ENCODE measurements around the gene SMO.
A peak's percentile ranks its signal among the peaks of the same experiment; 100 is the strongest.

The SMO gene

DNA sequence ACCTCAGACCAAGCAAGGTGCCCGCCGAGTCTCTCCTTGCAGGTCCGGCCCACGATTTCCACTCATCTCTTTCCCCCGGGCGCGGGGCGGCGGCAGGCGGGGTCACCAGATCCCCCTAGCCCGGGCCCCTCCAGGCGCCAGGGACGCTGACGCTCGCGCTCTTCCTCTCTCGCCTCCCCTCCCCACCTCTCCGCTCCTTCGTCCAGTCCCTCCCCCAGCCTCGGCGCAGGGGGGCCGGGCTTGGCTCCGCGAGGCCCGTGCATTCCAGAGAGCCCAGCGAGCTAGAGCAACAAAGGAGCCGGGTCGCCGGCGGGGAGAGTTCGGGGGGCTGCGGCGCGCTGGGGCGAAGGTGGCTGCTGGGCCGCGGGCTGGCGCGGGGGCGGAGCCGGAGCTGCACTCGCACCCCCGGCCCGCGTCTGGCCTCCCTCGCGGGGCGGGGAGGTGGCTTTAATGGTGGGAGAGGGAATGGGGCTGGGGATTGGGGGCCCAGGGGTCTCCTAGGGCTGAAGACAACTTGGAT lies at the start of gene SMO:
TSS of gene SMO (plus strand) at position 262 of the 520 bp plus-strand sequence. CDS start 519 bp downstream, outside the sequence.
- peak; percentile 71 for DNase-seq (ENCODE audit: low spot score)
- no peak for FAIRE-seq

DNA sequence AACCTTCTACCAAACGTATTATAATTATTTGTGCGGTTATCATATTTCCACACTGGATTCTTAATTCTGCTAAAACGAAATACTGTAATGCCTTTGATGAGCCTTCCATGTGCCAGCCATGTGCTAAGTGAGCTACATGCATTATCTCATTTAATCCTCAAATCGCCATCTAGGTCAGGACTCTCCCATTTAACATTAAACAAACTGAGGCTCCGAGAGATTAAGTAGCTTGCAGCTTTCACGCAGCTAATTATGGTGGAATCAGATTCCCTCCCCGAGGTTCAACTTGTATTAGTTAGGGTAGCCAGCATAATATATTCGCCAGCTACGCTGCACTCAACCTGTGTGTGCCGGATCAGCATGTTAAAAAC lies 44.7 kb upstream of the SMO start:
- no peak for FAIRE-seq
- DNase-seq (ENCODE audit: low spot score), result no peak

DNA sequence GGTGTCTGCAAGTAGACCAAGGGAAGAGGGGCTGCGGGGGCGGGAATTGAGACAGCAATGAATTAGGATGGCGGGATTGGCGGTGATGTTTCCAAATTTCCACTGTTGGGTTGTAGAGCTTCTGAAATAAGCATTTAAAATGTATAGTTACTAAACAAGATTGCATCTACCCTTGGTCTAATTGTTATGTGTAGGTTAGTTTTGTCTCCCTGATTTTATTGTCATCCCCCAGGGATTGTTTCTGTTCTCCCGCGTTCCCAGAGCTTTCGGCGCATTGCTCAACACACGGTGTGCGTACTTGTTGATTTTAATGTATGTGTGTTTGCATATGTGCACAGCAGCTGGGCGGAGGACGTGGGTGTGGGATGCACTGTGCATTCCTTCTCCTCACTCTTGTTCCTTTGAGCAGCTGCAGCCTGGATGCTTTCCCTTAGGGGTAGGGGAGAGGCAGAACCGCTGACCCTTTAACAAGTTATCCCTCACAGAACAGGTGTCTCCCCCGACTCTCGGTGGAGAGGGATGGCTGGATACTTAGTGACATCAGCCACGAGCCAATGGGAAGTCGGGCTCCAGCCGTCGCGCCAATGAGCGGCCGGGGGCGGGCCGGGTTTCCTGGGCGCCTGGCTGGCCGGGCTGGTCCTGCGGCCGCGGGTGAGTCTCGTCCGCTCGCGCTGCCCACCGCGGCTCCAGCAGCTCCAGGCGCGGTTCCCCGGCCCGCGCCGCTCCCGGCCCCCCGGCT lies 44.2 kb upstream of the SMO start, which contains the start of gene TSPAN33:
TSS of gene TSPAN33 (plus strand) at position 613 of the 739 bp plus-strand sequence. CDS start 274 bp downstream, outside the sequence.
- no peak for FAIRE-seq
- DNase-seq (ENCODE audit: low spot score), result peak; percentile 88

DNA sequence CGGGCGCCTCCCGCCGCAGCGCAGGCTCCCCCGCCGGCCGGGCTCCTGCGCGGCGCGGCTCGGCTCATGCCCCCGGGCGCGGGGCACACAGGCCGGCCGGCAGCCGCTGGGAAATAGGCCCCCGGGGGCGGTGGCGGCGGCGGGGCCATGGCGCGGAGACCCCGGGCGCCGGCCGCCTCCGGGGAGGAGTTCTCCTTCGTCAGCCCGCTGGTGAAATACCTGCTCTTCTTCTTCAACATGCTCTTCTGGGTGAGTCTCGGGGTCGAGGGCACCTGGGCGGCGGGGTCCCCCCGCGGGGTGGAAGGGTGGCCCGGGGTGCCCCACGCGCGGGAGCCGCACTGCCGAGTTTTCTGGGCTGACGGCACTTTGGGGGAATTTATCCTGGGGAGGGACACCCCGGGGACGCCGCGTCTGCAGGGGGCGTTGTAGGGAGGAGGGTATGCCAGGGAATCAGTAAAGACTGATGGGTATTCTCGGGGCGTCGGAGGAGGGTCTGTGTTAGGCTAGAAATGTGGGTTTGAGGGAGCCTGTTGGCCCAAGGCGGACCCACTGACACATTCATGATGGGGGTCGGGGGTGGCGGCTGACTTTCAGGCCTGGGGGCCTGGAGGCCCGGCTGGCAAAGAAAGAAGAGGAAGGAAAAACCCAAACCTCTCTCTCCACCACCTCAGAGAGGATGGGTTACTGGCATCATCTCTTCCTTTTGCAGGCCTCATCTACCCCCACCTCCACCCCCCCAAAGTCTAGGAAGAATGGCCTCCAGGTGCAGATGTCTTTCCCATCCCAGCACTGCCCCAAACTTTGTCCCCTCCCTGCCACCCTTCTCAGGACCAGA lies 43.4 kb upstream of the SMO start:
- DNase-seq (ENCODE audit: low spot score) (no peak), FAIRE-seq (no peak)

DNA sequence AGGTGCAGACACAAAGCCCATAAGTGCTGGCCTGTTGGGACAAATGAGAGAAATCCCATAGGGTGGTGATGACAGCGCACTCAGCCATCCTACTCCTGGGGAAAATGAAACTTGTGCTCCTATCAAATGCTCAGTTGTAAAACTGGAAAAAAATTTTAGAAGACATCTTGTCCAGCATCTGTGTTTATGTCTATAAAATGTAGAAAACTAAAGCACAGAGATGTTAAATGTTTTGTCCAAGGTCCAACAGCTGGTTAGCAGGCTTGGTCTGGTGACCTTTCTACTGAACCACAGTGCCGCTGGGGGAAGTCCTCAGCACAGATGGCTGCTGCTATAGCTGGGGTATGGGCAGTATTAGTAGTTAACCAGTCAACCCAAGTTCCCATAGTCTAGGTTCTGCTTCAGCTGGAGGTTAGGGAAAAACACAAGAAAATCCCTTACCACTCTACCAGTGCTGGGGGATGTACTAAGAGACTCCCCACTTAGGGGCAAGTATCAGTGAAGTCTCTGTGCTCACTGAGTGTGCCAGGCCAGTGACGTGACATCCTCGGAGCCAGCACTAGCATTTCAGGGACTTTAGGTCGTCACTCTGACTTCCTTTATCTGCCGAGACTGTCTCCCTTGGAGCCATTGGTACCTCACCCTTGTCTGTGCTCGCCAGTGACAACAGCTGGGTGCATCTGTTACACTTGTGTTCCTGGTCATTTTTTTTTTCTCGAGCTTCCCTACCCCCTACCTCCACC lies 42.0 kb upstream of the SMO start:
- DNase-seq (ENCODE audit: low spot score) (no peak), FAIRE-seq (no peak)

DNA sequence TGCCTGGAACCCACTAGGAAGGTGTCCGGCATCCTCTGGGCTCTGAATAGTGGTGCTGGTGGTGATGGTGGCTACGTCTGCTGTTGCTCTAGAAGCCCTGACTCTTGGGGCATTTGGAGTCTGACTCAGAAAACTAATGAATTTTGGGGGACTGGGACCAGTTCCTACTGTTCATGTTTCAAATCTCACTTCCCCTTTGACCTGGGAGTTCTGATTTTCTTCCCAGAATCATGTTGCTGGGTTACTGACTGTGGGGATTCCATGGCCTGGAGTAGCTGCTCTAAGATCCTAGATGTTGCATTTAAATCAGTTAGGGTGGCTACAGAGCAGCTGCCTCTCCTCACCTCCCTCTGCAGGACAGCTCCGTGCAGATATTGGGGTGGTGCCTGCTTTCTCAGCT lies 40.7 kb upstream of the SMO start:
- FAIRE-seq, result no peak
- DNase-seq (ENCODE audit: low spot score), result no peak

DNA sequence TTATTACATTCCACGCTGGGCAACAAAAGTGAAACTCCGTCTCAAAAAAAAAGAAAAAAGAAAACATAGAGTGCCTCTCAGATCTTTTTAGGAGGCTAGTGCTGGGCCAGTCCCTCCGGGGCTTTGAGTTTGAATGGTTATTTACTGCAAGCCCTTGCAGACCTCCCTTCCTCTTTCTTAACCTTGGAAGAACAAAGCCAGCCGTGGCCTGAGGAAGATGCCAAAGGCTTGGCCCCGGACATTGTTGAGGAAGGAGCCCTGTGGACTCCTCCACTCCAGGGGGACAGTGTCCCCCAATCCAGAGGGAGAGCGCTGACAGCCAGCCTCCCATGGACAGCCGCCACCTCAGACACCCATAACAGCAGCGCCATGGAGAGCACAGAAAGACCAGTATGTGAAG lies 38.9 kb upstream of the SMO start:
- FAIRE-seq (no peak), DNase-seq (ENCODE audit: low spot score) (no peak)

DNA sequence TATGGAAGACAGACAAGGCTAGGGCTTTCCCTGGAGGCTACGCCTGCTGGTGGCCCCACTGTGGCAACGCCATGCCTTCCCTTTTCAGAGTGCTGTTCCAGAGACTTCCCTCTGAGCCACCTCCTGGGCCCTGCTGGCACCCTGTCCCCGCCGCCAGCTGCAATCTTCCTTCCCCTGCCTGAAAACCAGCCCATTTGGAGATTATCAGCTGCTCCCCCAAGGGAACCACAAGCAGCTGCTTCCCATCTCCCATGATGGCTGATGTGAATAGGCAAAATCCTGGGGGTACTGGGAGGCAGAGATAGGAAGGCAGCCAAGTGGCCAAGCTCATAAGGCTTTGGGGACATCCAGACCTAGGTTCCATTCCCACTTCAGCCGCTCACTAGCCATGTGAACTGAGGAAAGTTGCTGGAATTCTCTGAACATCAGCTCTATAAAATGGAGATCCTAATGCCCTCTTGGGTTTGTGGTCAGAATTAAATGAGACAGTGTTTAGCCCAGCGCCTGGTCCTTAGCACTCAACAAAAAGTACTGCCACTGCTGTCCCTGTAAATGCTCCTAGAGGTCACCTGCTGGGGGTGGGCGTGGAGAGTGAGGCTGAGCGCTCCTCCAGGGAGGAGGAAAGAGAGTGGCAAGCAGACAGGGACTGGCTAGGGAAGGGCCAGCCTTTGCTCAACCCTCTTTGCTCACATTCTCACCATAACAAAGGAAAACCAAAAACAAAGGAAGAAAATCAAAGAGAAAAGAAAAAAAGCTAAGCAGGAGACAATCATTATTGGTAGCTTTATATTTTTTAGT lies 38.0 kb upstream of the SMO start:
- FAIRE-seq (no peak), DNase-seq (ENCODE audit: low spot score) (no peak)

DNA sequence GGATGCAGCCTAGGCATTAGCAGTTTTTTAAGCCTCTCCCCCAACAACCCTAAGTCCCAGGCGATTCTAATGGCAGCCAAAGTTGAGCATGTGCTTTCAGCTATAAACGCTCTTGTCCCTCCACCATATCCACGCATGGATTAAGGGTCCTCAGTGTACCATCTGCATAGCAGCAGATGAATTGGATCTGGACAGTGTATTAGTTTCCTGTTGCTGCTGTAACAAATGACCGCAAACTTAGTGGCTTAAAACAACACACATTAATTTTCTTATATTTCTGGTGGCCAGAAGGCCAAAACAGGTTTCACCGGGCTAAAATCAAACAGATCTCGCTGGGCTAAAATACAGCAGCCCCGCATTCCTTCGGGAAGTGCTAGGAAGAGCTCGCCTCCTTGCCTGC lies 30.8 kb upstream of the SMO start:
- FAIRE-seq (no peak), DNase-seq (ENCODE audit: low spot score) (no peak)

DNA sequence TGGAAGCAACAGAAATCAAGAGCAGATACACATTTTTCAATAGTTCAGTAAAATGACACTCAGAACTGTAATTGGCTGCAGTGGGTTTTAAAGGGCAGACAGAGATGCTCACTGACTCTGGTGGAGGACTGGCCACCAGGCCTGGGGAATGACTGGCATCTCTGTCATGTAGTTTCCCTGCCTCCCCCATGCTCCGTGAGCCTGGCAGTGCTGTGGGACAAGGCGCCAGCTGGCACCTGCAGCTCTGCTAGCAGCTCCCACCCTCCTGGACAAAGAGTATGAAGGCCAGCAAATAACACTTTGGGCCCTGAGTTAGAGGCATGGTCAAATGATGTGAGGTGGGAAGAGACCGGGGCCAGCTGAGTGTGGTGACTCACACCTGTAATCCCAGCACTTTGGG lies 28.9 kb upstream of the SMO start:
- FAIRE-seq (no peak), DNase-seq (ENCODE audit: low spot score) (no peak)

DNA sequence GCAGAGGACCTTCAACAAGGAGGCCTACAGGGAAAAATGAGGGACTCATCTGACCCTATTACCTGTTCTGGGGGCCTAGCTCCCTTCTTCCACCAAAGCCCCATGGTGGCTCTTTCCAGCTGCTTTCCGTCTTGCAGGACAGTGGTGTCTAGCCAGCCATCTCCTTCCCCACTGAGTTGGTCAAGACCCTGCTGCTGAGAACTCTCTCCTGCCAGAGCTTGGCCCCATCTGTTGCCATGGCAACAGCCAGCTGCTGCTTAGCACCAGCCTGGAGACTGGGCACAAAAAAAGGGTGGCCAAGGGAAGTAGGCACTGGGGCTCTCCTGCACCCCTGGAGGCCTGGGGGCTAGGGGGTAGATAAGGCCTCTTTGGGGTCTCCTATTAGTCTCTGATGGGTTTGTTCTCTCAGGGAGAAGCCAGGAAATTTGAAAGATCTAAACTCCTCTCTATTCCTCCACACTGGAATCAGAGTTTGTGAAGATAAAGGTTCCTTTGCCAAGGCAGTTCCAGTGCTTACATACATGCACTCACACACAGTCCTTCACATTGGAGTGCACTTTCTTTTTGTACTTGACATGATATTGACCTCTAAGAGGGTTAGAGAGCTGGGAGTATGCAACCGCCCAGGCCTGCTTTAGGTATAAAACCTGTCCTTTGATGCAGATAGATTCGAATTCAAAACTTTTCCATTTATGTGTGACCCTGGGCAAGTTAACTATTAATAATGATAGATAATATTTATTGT lies 28.1 kb upstream of the SMO start:
- DNase-seq (ENCODE audit: low spot score) (no peak), FAIRE-seq (no peak)

DNA sequence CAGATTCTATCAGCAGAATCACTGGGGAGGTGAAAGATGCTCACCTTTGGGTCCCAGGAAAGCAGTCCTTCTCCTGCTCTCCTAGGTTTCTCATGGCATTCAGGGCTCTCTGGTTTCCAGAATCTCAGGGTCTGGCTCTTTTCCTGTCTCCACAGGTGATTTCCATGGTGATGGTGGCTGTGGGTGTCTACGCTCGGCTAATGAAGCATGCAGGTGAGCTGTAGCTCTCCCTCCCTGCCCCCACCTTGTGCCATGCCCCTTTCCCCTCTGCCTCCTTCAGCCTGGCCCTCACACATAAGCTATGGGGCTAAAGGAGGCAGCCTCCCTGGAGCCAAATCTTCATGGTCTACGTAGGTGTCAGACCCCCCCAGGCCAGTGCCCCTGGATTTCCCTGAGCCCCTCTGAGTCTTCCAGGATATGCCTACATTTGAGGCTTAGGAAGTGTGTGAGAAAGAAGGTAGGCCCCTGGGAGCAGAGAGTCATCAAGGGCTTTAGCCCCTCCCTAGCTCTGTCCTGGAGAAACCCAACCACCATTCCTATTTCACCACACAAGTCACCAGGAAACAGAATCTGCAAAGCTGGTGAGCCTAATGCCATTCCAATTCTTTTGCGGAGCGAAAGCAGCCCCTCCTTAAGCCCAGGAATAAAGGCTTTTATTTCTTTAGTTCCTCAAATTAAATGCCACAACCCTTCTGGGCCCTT lies 26.8 kb upstream of the SMO start:
- FAIRE-seq (no peak), DNase-seq (ENCODE audit: low spot score) (no peak)

DNA sequence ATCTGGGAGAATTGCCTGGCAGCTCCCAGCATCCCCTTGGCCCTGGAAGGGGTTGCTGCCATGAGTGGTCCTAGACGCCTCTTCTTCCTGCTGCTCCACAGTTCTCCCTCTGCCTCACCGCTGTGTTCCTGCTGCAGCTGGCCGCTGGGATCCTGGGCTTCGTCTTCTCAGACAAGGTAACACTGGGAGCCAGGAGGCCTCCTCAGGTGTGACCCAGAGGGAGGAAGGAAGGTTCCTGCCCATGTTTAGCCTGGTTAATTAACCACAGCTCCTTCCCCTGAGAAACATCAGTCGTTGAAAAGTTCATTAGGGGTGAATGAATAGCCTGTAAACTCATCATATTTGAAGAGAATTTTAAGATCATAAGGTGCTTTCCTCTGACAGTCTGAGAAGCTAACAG lies 25.7 kb upstream of the SMO start:
- FAIRE-seq (no peak), DNase-seq (ENCODE audit: low spot score) (no peak)

DNA sequence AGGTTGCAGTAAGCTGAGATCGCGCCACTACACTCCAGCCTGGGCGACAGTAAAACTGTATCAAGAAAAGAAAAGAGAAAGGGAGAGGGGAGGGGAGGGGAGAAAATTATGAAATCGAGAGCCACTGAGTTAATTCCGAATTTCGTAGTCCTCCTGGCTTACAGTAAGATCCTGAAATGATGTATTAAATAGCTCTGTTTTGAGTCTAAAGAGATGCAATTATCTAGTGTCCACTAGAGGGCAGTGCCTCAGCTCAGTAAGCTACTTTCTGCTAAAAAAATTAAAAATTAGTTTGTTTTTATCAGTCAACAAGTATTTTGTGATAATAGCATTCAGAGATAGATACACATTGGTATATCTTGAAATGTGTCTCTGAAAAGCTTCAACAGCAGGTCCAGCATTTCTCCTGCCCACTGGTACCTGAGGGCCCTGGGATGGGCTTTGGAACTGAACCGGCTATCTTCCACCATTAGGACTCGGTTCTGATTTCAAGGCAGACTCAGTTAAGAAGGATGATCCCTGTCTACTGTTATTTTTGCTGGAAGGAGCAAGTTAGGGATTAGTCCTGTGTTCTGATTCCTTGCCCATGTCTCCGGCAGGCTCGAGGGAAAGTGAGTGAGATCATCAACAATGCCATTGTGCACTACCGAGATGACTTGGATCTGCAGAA lies 24.4 kb upstream of the SMO start:
- peak; percentile 25 for DNase-seq (ENCODE audit: low spot score)
- FAIRE-seq, result no peak

DNA sequence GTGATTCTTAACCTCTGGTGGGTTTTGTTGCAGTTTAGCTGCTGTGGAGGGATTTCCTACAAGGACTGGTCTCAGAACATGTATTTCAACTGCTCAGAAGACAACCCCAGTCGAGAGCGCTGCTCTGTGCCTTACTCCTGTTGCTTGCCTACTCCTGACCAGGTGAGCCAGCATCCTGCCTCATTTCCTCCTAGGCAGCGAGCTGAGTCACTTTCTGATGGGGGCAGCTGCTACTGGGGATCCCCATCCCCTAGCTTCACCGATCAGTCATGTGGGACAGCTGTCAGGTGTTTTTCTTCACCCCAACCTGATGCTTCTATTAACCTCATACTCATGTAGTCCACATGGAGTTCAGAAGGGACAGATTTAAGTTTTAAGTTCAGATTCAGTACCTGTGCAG lies 21.7 kb upstream of the SMO start:
- no peak for DNase-seq (ENCODE audit: low spot score)
- no peak for FAIRE-seq

DNA sequence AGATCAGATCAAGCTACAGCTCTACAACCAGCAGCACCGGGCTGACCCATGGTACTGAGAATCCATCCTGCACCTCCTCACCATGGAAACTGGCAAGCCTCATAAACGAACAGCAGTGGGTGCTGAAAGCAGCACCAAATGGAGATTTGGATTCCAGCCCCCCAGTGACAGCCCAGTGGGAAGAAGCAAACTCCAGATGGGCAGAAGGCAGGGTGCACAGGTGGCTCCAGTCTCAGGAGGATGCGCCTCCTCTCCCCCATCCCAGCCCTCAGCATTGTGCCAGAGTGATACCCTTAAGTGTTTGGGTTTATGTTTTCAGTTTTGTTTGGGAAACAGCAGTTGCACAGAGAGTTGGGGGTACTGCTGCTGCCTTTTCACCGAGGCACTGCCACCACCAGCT lies 20.6 kb upstream of the SMO start:
- DNase-seq (ENCODE audit: low spot score), result no peak

DNA sequence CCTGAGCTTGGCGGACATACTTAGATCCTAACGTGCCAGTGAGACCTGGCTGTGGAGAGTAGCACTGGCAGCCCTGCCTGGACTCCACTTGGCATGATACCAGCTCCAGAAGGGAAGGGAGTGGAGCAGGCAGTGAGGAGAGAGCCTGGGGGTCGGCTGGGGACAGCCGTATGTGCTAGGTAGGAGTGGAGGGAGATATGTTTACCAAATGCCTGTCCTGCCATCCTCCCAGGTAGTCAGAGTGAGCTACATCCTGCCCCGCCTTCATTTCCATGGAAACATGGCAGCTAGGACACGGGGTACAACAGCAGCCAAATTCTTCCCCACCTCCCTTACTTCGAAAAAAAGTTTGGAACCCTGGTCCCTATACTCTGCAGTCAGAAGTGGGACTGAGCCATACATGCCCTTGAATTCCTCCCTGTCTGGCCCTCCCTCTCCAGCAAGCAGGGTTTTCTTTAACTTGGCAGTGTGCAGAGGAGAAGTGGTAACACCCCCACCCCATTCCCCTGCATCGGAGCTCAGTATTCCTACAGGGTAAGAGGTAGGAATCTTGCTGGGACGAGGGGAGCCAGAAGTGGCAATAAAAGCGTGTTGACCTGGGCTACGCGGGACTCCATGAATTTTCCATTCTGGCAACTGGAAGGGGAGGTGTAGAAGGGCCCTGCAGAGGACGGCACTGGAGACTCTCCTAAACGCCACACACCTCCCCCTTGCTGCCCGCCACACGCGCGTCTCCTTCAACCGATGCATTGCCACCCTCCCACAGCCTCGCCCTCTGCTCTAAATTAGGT lies 20.0 kb upstream of the SMO start:
- FAIRE-seq (no peak), DNase-seq (ENCODE audit: low spot score) (no peak)

More for the DNA sequence above, 20.6 kb upstream of the SMO start:
- no peak for FAIRE-seq

DNA sequence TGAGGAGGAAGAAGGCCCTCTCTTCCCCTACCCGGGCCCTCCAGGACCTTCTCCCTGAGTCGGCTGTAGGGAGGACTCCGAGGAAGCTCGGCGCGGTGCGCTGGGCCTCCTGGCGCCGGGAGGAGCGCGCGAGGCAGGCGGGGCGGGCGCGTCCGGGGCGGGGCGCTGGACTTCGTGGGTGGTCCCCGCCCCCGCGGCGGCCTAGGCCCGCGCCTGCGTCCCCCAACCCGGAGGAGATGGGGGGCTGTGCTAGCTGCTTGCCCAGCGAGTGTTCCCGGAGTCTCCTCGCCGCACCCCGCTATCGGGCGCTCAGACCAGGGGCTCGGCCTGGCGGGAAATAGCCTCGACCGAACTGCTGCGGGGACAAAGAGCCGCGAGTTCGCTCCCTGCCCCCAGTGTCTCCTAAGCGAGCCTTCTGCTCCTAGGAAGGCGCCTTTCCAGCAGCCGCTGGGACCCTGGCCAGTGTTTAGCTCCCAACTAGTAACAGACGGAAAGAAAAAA lies 19.2 kb upstream of the SMO start:
- FAIRE-seq (no peak), DNase-seq (ENCODE audit: low spot score) (no peak)
